GM19467 (cell line): Measurements from ENCODE around the gene GDF3.
"Not testable (repeated sequence)": the region's sequence is repeated elsewhere in the genome, so short reads cannot be mapped to it uniquely, and the experiment has no call there.

Source experiments
- ATAC-seq: cut with Tn5 transposase; IDR thresholded peaks from one replicate; pipeline ENCODE4 v1.9.1; 2021; ENCODE audit warnings: mild to moderate bottlenecking, moderate library complexity; ENCODE audit not compliant: unreplicated experiment

Gene GDF3

DNA sequence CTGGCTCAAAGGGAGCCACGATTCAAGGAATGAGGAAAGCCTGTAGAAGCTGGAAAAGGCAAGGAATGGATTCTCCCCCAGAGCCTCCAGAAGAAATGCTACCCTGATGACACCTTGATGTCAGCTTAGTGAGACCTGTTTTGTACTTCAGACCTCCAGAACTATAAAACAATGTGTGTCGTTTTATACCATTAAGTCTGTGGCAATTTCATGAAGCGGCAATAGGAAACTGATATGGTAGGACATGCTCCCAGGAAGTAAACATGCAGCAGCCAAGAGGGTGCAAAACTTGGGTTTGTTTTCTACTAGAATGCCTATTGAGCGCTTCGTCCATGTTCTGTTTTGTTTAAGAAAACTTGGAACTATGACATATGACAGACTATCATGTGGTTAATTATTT, 27.4 kb downstream of the GDF3 start:
- ATAC-seq = no peak

- ATAC-seq = no peak
These were observed 28.4 kb downstream of the GDF3 start for GRCh38 chr12:7667125-7667524.

DNA sequence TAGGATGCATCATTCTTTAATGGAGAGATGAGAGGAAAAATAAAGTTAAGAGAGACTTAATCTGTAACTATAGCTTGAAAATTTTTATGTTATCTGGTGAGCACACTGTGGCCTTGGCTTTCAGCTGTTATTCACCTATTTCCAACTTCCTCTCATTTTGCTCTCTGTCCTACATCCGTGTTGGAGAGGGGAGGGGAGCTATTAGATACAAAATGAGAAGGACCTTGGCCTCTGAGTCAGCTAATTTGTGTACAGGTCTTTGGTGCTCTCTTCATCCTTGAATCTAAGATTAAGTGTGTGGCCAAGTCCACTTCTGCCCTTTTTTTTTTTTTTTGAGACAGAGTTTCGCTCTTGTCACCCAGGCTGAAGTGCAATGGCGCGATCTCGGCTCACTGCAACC, 29.0 kb downstream of the GDF3 start:
- no peak for ATAC-seq

GRCh38 chr12:7661741-7662140, 33.8 kb downstream of the GDF3 start:
- ATAC-seq = no peak

GRCh38 chr12:7656121-7656520, 39.5 kb downstream of the GDF3 start:
- no peak for ATAC-seq

DNA sequence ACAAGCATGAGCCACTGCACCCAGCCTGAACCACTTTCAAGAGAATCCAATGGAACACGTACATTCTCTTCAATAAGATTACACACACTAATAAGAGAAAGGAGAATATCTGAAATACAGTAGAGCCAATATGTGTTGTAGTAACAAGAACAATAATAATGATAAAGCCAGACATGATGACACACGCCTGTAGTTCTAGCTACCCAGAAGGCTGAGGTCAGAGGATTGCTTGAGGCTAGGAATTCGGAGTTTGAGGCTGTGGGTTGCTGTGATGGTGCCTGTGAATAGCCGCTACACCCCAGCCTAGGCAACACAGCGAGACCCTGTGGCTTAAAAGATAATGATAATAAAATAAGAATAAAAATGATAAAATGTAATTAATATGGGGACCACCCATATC, 45.5 kb downstream of the GDF3 start:
- no peak for ATAC-seq

DNA sequence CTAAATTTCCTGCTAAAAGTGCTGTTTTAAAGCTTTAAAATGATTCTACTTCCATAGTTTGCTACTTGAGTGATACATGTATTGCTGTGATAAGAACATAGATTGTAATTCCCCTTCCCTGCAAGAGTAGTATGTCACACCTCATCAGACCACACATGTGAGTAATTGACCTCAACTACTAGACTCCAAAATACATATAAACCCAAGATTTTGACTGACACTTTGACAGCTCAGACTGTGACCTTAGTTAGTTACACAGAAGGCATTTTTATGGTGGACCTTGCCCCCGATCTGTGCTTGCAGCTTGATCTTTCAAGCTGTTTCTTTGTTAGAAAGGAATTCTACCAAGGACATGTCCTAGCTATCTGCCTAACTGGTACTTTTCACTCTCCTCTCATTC, 48.5 kb downstream of the GDF3 start:
- ATAC-seq = no peak

GRCh38 chr12:7646178-7646475, 49.4 kb downstream of the GDF3 start:
- no peak for ATAC-seq

GRCh38 chr12:7645395-7646177, 50.0 kb downstream of the GDF3 start:
- ATAC-seq = no peak

- ATAC-seq = no peak
These were observed 52.7 kb downstream of the GDF3 start for GRCh38 chr12:7642876-7643309.

DNA sequence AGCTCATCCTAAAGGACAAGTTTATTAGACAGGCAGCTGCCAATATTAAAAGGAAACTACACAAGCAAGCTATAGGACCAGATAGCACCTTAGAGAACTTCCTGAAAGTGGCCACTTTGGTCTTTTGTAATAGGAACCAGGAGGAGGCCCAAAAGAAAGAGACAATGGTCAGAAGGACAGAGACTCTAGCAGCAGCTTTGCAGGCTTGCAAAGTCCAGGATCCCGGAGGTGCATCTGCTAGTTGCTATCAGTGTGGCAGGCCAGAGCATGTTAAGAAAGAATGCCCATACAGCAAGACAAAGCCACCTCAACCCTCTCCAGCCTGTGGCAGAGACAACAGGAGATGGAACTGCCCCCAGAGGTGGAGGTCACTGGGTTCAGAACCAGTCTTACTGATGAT, 53.3 kb downstream of the GDF3 start:
- ATAC-seq = no peak

- not testable (repeated sequence) for ATAC-seq
These were observed 55.2 kb downstream of the GDF3 start for GRCh38 chr12:7640123-7640995.
